GDM1 (cell line): ENCODE data around the gene GPR162.

Source experiments
- DNase-seq: peaks from one replicate; lab custom pipeline; 2025; lab: John Stamatoyannopoulos, UW

GPR162 gene

DNA sequence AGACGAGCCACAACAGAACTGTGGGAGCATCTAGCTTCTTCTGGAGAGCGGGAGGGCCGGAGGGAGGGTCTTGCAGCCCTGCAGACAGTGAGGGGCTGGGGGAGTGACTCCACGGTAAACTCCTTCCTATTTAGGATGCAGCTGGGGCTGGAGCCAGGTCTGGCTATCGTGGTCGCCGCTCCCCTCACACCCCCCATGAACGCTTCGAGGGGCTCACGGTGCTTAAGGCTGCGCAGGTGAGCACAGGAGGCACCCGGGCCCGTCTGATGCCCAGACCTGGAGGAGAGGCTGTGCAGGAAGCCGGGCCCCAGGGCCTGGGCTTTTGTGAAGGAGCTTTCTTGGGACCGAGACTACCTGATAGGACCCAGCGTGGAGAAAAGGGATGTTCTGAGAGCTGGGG is 15.2 kb downstream of the GPR162 start:
- DNase-seq = no peak

DNA sequence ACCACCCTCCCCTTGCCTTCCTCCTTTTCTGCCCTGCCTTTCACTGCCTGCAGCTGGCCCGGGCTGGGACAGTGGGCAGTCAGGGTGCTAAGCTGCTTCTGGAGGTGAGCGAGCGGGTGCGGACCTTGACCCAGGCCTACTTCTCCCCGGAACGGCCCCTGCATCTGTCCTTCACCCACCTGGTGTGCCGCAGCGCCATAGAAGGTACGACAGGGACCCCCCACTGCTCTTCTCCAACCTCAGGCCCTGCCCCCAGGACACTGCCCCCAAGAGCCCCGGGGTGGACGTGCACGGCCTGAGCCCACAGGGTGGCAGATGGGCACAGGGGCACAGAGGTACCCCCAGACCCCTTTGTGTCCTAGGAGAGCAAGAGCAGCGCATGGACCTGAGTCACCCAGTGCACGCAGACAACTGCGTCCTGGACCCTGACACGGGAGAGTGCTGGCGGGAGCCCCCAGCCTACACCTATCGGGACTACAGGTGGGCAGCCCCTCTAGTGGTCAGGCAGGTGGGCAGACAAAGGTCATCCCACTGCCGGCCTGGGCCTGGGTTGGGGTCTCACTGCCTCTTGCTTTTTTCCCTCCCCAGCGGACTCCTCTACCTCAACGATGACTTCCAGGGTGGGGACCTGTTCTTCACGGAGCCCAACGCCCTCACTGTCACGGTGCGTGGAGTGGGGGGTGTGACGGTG is 15.9 kb downstream of the GPR162 start:
- DNase-seq = no peak

DNA sequence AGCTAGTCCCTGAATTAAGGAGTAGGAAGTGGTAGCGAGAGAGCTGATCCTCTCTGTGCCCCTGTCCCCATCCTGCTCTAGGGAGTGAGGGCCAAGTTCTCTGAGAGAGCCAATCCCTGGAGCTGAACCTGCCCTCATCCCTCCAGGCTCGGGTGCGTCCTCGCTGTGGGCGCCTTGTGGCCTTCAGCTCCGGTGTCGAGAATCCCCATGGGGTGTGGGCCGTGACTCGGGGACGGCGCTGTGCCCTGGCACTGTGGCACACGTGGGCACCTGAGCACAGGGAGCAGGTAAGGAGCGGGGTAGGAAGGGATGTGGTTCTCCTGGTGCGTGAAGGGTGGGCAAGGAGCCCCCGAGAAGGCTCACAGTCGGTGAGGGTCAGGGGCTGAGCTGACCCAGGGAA is 17.2 kb downstream of the GPR162 start:
- DNase-seq = no peak

DNA sequence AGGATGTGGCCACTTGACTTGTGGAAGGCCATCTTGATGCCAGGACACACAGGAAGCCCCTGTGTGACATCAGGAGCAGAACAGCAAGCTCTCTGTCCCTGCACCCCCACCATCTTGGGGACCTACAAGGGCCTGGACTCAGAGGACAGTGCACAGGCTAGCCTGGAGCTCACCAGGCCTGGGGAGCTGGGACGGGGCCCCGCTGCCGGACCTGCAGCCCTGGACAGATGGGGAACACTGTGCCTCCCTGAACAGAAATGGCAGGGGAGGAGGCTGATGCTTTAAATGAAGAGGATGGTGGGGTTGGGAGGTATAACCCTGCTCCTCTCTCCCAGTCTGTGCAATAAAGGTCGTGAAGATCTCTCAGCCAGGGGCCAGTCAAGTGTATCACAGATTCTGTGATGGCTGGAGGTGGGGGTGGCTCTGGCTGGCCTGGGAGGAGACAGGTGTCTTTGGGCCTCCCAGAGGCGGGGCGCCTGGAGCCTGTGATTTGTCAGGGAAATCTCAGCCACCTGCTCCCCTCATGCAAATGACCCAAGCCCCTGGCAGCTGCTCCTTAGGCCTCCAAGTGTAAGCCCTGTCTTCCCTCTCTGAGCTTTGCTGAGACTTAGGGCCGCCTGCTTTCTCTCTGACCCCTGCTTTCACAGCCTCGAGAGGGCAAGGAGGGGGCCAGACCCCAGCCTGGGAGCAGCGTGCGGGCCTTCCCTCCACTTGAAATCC is 18.0 kb downstream of the GPR162 start:
- no peak for DNase-seq

DNA sequence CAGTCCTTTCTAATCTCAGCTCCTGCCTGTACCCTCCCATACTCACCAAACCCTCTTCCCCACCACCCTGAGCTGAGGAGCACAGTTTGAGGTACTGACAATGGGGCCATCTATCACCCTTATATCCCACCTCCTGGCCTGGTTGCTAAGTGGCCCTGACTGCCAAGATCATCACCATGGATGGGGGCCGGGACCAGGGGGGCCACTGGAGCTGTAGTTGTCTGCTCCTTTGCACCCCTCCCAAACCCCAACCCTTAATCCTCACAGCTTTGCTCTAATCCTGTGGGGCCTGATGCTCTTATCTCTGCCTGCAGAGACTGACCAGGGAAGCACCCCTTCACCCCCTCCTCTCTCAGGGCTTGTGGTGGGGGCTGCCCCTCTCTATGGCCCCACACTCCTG is 18.7 kb downstream of the GPR162 start:
- no peak for DNase-seq

DNA sequence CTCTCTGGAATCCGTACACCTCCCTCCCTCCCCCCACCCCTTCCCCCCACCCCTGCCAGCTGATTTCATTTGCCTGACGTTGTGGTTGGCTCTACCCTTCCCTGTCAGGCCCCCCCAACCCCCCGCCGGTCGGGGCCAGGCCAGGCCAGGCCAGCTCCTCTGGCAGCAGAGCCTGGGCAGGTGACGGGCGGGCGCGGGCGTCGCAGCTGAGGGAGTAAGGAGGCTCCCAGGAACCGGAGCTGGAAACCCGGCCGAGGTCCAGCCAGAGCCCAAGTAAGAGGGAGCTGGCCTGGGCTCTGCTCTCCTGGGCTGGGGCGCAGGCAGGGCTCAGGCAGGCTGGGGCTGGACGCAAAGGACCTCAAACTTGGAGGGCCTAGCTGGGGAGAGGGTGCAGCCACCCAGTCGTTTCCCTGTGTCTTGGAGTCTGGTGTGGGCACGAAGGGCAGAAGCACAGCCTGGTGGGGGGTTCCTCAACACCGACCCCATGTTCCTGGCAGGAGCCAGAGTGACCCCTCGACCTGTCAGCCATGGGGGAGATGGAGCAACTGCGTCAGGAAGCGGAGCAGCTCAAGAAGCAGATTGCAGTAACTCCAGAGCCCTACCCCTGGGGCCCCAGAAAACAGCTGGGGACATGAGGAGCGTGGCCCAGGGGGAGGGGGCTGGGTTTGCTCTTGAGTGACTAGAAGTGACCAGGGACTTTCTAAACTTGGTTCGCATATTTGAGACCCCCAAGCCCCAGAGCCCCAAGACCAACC is 19.3 kb downstream of the GPR162 start, which contains the start of gene GNB3:
TSS of gene GNB3 (plus strand) at position 165 of the 755 bp plus-strand sequence. CDS start at position 528, 363 bp downstream.
- no peak for DNase-seq

DNA sequence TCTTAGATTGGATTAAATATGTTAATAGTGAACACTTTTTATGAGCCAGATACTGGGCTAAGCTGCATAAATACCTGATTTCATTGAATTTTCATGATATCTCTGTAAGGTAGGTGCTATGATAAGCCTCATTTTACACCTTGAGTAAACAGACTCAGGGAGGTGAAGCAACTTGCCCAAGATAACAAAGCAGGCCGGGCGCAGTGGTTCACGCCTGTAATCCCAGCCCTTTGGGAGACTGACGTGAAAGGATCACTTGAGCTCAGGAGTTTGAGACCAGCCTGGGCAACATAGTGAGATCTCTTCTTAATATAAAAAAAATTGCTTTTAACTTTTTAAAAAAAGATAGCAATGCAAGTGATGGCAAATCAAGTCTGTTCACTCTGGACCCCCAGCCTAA is 20.5 kb downstream of the GPR162 start:
- DNase-seq = no peak

DNA sequence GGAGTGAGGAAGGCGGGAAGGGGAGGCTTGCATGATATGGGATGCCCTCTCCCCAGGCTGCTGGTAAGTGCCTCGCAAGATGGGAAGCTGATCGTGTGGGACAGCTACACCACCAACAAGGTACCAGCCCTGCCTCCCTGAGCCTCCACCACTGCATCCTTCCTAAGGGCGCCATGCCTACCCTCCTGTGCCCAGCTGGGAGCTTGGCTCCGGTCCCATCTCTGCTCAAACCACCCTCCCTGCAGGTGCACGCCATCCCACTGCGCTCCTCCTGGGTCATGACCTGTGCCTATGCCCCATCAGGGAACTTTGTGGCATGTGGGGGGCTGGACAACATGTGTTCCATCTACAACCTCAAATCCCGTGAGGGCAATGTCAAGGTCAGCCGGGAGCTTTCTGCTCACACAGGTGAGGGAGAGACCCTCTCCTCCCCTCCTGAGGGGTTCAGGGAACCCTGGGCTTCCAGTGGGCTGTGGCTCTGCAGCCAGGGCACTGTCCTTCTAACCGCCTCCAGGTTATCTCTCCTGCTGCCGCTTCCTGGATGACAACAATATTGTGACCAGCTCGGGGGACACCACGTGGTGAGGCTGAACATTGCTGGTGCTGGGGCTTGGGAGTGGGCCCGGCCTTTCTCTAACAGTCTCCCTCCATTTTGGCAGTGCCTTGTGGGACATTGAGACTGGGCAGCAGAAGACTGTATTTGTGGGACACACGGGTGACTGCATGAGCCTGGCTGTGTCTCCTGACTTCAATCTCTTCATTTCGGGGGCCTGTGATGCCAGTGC is 21.7 kb downstream of the GPR162 start:
- DNase-seq = no peak

DNA sequence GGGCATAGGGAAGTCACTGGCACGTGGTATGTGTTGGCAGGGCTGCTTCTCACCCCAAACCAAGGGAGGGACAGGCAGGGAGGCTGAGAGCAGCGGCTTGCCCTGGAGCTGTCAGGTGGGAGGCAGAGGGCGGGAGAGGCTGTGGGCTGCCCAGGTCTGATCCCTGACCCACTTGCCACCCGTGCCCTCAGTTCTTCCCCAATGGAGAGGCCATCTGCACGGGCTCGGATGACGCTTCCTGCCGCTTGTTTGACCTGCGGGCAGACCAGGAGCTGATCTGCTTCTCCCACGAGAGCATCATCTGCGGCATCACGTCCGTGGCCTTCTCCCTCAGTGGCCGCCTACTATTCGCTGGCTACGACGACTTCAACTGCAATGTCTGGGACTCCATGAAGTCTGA is 23.8 kb downstream of the GPR162 start:
- DNase-seq = no peak

DNA sequence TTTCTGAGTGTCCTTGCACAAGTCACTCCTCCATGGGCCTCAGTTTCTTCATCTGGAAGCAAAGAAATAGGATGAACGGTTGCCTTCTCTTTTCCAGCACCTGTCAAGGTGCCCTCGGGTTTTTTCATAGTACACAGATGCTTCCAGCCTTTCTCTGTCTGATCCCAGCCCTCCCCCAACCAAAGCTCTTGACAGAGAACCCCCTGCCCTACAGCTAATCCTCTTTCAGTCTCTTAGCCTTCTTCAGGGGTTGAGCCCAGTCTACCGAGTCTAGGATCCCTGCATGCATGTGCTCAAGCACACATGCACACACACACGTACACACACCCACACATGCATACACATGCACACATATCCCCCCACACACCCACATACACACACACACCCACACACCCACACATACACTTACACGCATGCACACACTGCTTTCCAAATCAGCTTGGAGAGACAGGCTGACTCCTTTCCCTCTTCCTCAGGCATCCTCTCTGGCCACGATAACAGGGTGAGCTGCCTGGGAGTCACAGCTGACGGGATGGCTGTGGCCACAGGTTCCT is 24.8 kb downstream of the GPR162 start:
- no peak for DNase-seq

DNA sequence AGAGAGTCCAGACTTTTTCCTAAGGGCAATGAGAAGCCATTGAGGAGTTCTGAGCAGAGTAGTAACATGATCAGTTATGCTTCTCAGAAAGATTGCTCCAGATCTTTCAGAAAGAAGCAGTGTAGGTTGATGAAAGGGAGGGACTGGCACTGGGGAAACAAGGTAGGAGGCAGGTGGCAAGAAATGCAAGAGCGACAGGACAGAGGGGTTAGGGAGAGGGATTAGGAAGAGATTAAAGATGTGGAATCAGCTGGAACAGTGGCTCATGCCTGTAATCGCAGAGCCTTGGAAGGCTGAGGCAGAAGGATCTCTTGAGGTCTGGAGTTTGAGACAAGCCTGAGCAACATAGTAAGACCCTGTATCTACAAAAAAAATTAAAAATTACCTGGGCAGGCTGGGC is 26.1 kb downstream of the GPR162 start:
- DNase-seq = no peak

DNA sequence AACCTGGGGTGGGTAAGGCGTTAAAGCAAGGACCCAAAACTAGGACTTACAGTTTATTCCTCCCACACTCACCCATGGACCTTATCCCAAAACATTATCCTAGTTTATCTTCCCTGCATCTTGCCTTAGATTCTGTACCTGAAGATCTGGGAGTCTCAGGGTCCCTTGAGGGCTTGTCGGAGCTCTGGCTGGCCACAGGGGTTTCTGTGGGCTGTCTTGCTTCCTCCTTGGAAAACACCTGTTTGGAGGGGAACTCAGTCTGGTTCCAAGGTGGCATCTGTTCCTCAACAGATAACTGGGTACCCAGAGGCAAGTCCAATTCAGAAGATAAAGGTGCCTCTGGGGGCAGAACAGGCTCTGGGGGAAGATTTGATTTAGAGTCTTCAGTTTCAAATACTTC is 27.8 kb downstream of the GPR162 start:
- no peak for DNase-seq

DNA sequence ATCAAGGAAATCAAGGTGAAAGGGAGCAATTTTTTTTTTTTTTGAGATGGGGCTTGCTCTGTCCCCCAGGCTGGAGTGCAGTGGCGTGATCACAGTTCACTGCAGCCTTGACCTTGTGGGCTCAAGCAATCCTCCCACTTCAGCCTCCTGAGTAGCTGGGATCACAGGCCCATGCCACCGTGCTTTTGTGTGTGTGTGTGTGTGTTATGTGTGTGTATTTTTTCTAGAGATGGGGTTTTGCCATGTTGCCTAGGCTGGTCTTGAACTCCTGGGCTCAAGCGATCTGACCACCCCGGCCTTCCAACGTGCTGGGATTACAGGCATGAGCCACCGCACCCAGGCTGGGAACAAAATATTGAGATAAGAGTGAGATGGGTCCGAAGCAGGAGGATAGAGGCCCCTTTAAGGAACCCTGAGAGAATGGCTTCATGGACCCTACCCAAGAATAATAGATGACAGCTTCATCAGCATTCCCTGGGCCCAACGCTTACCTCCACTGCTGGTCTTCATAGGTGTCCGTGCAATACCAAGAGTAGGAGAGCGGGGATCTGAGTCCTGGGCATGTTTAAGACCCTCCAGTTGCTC is 28.4 kb downstream of the GPR162 start:
- no peak for DNase-seq

DNA sequence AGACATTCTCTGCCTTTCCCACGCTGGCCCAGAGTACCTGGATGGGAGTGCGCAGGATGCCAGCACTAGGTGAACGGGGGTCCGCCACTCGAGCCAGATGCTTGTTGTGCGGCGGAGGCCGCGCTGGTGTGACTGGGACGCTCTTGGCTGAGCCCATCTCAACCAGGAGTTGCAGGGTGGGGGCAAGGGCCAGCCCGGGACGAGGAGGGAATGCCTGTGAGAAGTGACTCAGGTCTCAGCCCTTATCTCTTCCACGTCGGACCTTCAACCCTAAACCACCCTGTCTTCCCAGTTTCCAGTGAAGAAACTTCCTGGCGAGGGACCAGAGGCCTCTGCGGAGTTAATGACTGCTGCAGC is 29.2 kb downstream of the GPR162 start:
- no peak for DNase-seq

DNA sequence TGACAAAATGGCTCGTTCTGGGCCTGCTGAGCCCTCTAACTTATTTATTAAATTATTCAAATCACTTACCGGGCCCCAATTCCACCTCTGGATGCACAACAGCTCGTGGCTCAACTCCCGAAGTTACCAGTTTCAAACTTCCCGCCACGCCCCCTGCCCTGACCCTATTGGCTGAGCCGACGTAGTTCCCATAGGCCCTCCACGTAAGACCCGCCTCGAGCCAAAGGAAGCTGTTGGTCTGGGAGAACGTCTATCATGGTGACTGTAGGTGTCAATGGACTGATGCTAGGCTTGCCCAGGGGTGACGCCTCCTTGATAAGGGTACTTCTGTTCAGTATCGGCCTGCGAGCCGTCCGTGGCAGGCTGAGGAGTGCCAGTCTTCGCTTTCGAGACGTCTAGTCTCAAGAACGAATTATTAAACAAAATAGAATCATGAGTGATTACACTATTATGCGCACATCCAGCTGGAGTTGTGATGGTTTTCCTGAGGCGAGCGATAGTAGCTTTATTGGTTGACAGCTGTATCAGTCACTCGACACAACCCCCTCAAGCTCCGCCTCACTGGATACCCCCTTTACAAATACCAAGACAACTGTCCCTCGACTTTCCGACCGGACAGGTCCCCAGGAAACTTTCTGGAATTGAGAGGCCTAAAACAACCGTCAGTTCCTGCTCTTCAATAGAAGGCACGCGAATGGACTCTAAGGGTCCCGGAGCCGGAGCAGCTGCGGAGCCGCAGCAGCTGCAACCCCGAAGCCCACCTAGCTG is 29.7 kb downstream of the GPR162 start, which contains the start of gene CDCA3:
TSS of gene CDCA3 (minus strand) at position 134 of the 768 bp plus-strand sequence. CDS start 334 bp downstream, outside the sequence.
- DNase-seq = peak; percentile 96

DNA sequence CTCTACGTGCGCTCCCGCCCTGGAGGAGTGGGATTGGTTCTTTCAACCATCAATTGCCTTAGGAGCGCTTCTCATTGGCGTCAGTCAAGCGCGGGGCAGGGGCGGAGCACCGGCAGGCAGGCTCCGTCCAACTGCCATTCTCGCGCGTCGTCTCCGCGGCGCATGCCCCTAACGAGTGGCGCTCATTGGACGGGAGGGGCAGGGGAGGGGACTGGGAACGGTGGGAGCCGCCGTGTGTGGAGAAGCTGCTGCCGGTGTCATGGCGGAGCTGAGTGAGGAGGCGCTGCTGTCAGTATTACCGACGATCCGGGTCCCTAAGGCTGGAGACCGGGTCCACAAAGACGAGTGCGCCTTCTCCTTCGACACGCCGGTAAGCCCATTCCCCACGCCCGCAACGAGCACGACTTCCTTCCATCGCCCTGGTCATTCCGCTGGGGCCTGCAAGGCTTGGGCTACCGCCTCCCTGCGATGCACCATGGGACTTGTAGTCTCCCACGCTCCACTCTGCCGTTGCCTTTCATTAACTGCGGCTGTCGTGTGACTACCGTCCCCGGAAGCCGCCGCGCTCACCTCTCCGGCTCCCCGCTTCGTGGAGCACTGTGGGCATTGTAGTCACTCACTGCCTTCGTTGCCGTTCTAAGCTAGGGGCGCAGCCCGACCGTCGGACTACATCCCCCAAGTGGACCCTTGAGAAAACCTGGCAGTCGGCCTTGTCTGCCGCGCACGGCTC is 30.5 kb downstream of the GPR162 start, which contains the start of gene USP5:
TSS of gene USP5 (plus strand) at position 230 of the 730 bp plus-strand sequence. CDS start at position 260, 30 bp downstream.
- peak; percentile 99 for DNase-seq

DNA sequence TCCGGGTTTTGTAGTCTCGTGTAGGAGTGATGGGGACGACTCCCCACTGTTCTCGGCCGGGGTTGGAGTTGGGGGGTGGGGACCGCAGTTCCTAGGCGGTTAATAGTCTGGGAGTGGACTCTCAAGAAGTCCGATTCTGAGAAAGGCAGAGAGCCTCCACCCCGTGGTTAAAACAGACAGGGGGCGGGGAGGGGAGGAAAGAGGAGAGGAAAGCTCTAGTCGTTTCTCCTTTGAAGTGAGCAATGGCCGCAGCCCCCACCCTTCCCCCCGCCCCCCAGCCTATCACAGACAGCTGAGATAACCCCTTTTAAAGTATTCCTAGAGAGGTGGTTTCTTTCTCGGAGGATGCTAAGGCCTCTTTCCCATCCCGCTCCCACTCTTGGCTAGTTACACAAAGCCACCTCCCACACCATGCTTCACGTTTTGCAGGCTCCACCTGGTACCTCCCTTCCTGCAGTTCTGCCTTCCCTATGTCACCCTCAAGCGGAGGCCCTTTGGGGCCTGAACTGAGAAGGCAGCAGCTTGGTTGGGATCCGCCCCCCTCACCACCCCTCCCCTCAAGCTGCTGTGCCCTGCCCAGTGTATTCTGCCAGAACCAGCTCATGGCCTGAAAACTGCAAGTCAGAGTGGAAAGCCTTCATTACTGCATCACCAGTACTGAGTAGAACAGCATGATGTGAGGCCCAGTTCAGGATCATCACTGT is 31.2 kb downstream of the GPR162 start:
- no peak for DNase-seq

DNA sequence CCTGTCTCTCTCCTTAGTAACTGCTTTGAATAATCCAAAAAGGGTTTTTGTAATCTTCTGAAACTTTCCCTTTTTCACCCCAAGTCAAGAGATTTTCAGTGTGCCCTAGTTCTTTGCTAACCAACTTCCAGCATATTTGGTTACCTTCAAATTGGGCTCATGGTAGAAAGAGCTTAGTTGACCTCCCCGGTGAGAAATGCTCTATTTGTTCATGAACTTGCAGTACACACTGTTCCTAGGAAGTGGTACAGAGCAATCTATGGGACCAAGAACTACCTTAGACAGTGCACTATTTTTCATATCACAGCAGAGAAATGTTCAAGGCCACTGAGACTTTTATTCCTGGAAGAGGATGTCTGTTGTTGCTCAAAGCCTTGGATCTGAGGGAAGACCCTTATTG is 32.0 kb downstream of the GPR162 start:
- no peak for DNase-seq

DNA sequence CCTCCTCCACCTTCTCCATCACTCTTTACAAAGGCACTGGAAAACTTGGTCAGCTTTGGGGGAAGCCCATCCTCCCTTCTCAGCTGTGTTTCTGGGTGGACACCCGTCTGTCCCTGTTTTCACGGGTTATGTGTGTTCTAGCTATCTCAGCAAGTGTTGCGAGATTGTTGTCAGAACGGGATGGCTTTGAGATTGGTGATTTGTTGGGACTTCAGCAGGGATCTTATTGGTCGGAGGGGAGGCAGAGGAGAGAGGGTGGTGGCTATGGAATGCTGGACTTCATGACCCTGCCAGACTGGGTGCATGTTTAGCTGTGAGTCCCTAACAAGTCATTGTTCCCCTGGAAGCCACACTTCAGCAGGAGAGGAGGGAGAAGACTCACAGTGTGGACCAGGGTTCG is 32.4 kb downstream of the GPR162 start:
- no peak for DNase-seq
